SK-N-SH (cell line): ENCODE results near the gene CLEC16A. TPM values are rescaled to one million over a fixed set of nuclear protein-coding genes. Genes with fewer than 3 reads are reported as not detected.

Experiments used
- CTCF ChIA-PET: fragments of 300-600, 350-600 bp; formaldehyde crosslinking; extraction: SDS; loops from one replicate; lab custom pipeline; 2021; lab: Yijun Ruan, JAX
- POLR2A ChIA-PET: fragments of 350-600 bp; sonication (Branson Sonifier 250); formaldehyde crosslinking; extraction: SDS; loops from one replicate; lab custom pipeline; 2020; ENCODE audit warnings: antibody characterized with exemption, inconsistent platforms; lab: Yijun Ruan, JAX
- DNase-seq: peaks from one replicate; pipeline ENCODE4 v3.0.0; 2012
- H2AFZ ChIP-seq: fragments of 200-600 bp; sonication (generic); 2 replicates; pipeline ENCODE4 v1.8.1; 2016; ENCODE audit warnings: antibody characterized with exemption, mild to moderate bottlenecking, low read depth
- H3F3A ChIP-seq: fragments of 200-600 bp; sonication (generic); replicated peaks from 2 replicates; pipeline ENCODE3; 2016; ENCODE audit warnings: antibody characterized with exemption, mild to moderate bottlenecking; ENCODE audit not compliant: insufficient read depth
- H3K27ac ChIP-seq, 2 experiments: fragments of 200-500 bp in 1 of 2; fragments of 200-600 bp in 1 of 2; sonication (Bioruptor generic) in 1 of 2; sonication (generic), shearing (Covaris generic) in 1 of 2; 2 replicates each; pipeline versions ENCODE4 v1.5.1 to v1.6.1; 2014 to 2016; ENCODE audit warnings: low read depth in 2 of 2, inconsistent platforms in 1 of 2, low read length in 1 of 2, mild to moderate bottlenecking in 1 of 2, mixed read lengths in 1 of 2
- H3K27me3 ChIP-seq: fragments of 200-600 bp; sonication (generic), shearing (Covaris generic); 2 replicates; pipeline ENCODE4 v1.6.1; 2016; ENCODE audit warnings: mixed run types; ENCODE audit not compliant: insufficient read depth
- H3K36me3 ChIP-seq, 2 experiments: fragments of 200-500 bp in 1 of 2; fragments of 200-600 bp in 1 of 2; sonication (Bioruptor generic) in 1 of 2; sonication (generic) in 1 of 2; replicated peaks in 1 of 2; 2 replicates each; pipeline versions ENCODE3 to v1.5.1; 2014 to 2016; ENCODE audit warnings: low read length in 1 of 2, mild to moderate bottlenecking in 1 of 2; ENCODE audit not compliant: insufficient read depth in 2 of 2, control insufficient read depth in 1 of 2
- H3K4me1 ChIP-seq, 2 experiments: fragments of 200-500 bp in 1 of 2; fragments of 200-600 bp in 1 of 2; sonication (Bioruptor generic) in 1 of 2; sonication (generic), shearing (Covaris generic) in 1 of 2; 2 replicates each; pipeline versions ENCODE4 v1.5.1 to v1.6.1; 2014 to 2016; ENCODE audit warnings: low read depth in 1 of 2, low read length in 1 of 2, mixed run types in 1 of 2; ENCODE audit not compliant: insufficient read depth in 2 of 2, control insufficient read depth in 1 of 2
- H3K4me2 ChIP-seq: fragments of 200-600 bp; sonication (generic), shearing (Covaris generic); 2 replicates; pipeline ENCODE4 v1.6.1; 2017; ENCODE audit warnings: mixed run types
- H3K4me3 ChIP-seq, 2 experiments: fragments of 200-500 bp in 1 of 2; fragments of 200-600 bp in 1 of 2; sonication (Bioruptor generic) in 1 of 2; sonication (generic), shearing (Covaris generic) in 1 of 2; 2 replicates each; pipeline versions ENCODE4 v1.5.1 to v1.8.1; 2014 to 2016; ENCODE audit warnings: low read depth in 2 of 2, inconsistent platforms in 1 of 2, low read length in 1 of 2, mild to moderate bottlenecking in 1 of 2, mixed read lengths in 1 of 2, moderate library complexity in 1 of 2
- H3K79me2 ChIP-seq: fragments of 200-600 bp; sonication (generic); 2 replicates; pipeline ENCODE4 v1.8.1; 2017; ENCODE audit warnings: mild to moderate bottlenecking; ENCODE audit not compliant: insufficient read depth
- H3K9ac ChIP-seq: fragments of 200-600 bp; sonication (generic); 2 replicates; pipeline ENCODE4 v1.6.1; 2017; ENCODE audit warnings: mixed run types
- H3K9me2 ChIP-seq: fragments of 200-600 bp; sonication (generic); 2 replicates; pipeline ENCODE4 v1.6.1; 2017; ENCODE audit warnings: mixed run types
- H3K9me3 ChIP-seq: fragments of 200-600 bp; sonication (generic); 2 replicates; pipeline ENCODE4 v1.6.1; 2017; ENCODE audit warnings: mixed run types, mild to moderate bottlenecking, moderate library complexity
- H4K20me1 ChIP-seq: fragments of 200-600 bp; sonication (generic); 2 replicates; pipeline ENCODE4 v1.6.1; 2017; ENCODE audit warnings: mild to moderate bottlenecking, mixed run types; ENCODE audit not compliant: insufficient read depth
- EP300 ChIP-seq, 2 experiments: IDR thresholded peaks; 2 replicates each; pipeline versions ENCODE4 v1.4.0 to v1.6.1; 2012; ENCODE audit warnings: borderline replicate concordance in 1 of 2, low read depth in 1 of 2, low read length in 1 of 2
- FOSL2 ChIP-seq: IDR thresholded peaks from 2 replicates; pipeline ENCODE4 v1.4.0; 2012; ENCODE audit warnings: low read depth, mild to moderate bottlenecking, moderate library complexity, borderline replicate concordance
- IRF3 ChIP-seq: fragments of 150-350 bp; IDR thresholded peaks from 2 replicates; pipeline ENCODE4 v1.6.1; 2016; ENCODE audit warnings: mild to moderate bottlenecking, low read depth, low read length
- MEF2A ChIP-seq: IDR thresholded peaks from 2 replicates; pipeline ENCODE4 v1.4.0; 2012; ENCODE audit warnings: low read depth, borderline replicate concordance
- NFIC ChIP-seq: IDR thresholded peaks from 2 replicates; pipeline ENCODE4 v1.4.0; 2012; ENCODE audit warnings: borderline replicate concordance
- NRF1 ChIP-seq: IDR thresholded peaks from 2 replicates; pipeline ENCODE4 v1.6.1; 2012; ENCODE audit warnings: low read depth, mild to moderate bottlenecking, low read length
- PBX3 ChIP-seq: IDR thresholded peaks from 2 replicates; pipeline ENCODE4; 2012
- RAD21 ChIP-seq: IDR thresholded peaks from 2 replicates; pipeline ENCODE4 v1.6.1; 2012; ENCODE audit warnings: mild to moderate bottlenecking, low read length
- RFX5 ChIP-seq: IDR thresholded peaks from 2 replicates; pipeline ENCODE4 v1.6.1; 2012; ENCODE audit warnings: mild to moderate bottlenecking, improper control_type of control experiment, low read length
- RXRA ChIP-seq: IDR thresholded peaks from 2 replicates; pipeline ENCODE4 v1.4.0; 2012; ENCODE audit warnings: low read depth, mild to moderate bottlenecking, borderline replicate concordance
- SIN3A ChIP-seq: IDR thresholded peaks from 2 replicates; pipeline ENCODE4 v1.6.1; 2012; ENCODE audit warnings: low read depth, mild to moderate bottlenecking, low read length, moderate library complexity, borderline replicate concordance
- SMC3 ChIP-seq: IDR thresholded peaks from 2 replicates; pipeline ENCODE4 v1.6.1; 2012; ENCODE audit warnings: low read depth, low read length, improper control_type of control experiment
- USF1 ChIP-seq: IDR thresholded peaks from 2 replicates; pipeline ENCODE4 v1.4.0; 2012; ENCODE audit warnings: low read depth, borderline replicate concordance
- YY1 ChIP-seq: IDR thresholded peaks from 2 replicates; pipeline ENCODE4 v1.4.0; 2012; ENCODE audit warnings: low read depth, mild to moderate bottlenecking
- ZBTB33 ChIP-seq: IDR thresholded peaks from 2 replicates; pipeline ENCODE4 v1.4.0; 2012; ENCODE audit warnings: low read depth, borderline replicate concordance
- WGBS: methylation state at CpG from one replicate; pipeline ENCODE4 v1.1.6; 2017; ENCODE audit warnings: low lambda C conversion rate; 5-methylcytosine and 5-hydroxymethylcytosine counted together
- polyA plus RNA-seq, 3 experiments: library from polyadenylated mRNA; depleted of rRNA; stranded (reverse); fragments of >200 nt; gene quantifications; 2 replicates each; pipeline ENCODE4 v1.2.3, GENCODE V29; 2012

The CLEC16A gene
- polyA plus RNA-seq, 1 of the 3 experiments (the other 2 are of a cell fraction), result 13.7 TPM

- no peak for TF ChIP-seq RAD21
- TF ChIP-seq, all 33 proteins: peak for 0
- Histone ChIP-seq H3K27me3 (no peaks in the 10 kb centered on the region), H3K9me3 (no peaks in the 10 kb centered on the region), H4K20me1 (peaks cover 72% of the 10 kb centered on the region), H3K4me1 (peaks cover 0 to 36% of the 10 kb centered on the region in 2 experiments; a peak in 2 of 4 replicates), H3K9me2 (no peaks in the 10 kb centered on the region), H3K36me3 (peaks cover 3 to 11% of the 10 kb centered on the region in 2 experiments), H3K27ac (no peak overlapping the region), H3F3A (no peaks in the 10 kb centered on the region), H3K79me2 (peaks cover 60% of the 10 kb centered on the region), H3K9ac (no peak overlapping the region), H3K4me3 (no peak overlapping the region), H3K4me2 (no peak overlapping the region), H2AFZ (no peak overlapping the region)
- DNase-seq, result no peak
- POLR2A ChIA-PET, result no interaction called here
- whole genome bisulfite sequencing, result 94% methylated on average over 10 of the region's 11 CpGs
- CTCF ChIA-PET, result interaction anchor here (0.8 to 2.2 kb wide), 2 partner anchors 14 to 21 kb away, joined by 3 to 13 read pairs; no protein-coding TSS in a partner anchor
These were observed 11.2 kb upstream of the CLEC16A start for GRCh38 chr16:10932959-10933710.

- TF ChIP-seq RFX5 (no peak), RXRA (no peak), ZBTB33 (no peak), USF1 (no peak), IRF3 (no peak), SMC3 (no peak), NRF1 (no peak), SIN3A (no peak), PBX3 (no peak), FOSL2 (no peak), NFIC (no peak), EP300 (IDR thresholded peaks at IDR 0.05; ENCODE audit: borderline replicate concordance in 1 of 2, low read depth in 1 of 2, low read length in 1 of 2) (no peak), MEF2A (no peak), YY1 (no peak)
- DNase-seq, result no peak
- H3K79me2 ChIP-seq, result peaks cover 67% of the 10 kb centered on the region
- H3K4me1 ChIP-seq, result peaks cover 0 to 44% of the 10 kb centered on the region in 2 experiments; a peak in 2 of 4 replicates
- H2AFZ ChIP-seq, result no peak overlapping the region
- no peaks in the 10 kb centered on the region for H3K27me3 ChIP-seq
- H3K4me3 ChIP-seq, result no peak overlapping the region
- ChIA-PET CTCF (no interaction called here), POLR2A (no interaction called here)
- H3K4me2 ChIP-seq, result no peak overlapping the region
- no peaks in the 10 kb centered on the region for H3K9me2 ChIP-seq
- H3K9me3 ChIP-seq, result no peaks in the 10 kb centered on the region
- peaks cover 80% of the 10 kb centered on the region for H4K20me1 ChIP-seq
- WGBS, result 96% methylated on average over 8 of the region's 8 CpGs
- H3K9ac ChIP-seq, result no peak overlapping the region
- H3F3A ChIP-seq, result no peaks in the 10 kb centered on the region
- H3K27ac ChIP-seq, result no peak overlapping the region
- H3K36me3 ChIP-seq, result peaks cover 3 to 18% of the 10 kb centered on the region in 2 experiments
These were observed 10.5 kb upstream of the CLEC16A start for GRCh38 chr16:10933865-10934264.
